Tibial nerve (tissue), 4 donors: ENCODE measurements around the gene OPCML. TPM values are rescaled to one million over a fixed set of nuclear protein-coding genes. Genes with fewer than 3 reads are reported as not detected.

Experiments
- DNase-seq, 2 donors: peaks; one replicate each; pipeline ENCODE4 v3.0.0-alpha.2; 2019; ENCODE audit warnings: low spot score in 2 of 2
- H3K27ac ChIP-seq, 4 donors: fragments of 200-600 bp; sonication (generic) in 3 of 4; one replicate each; pipeline ENCODE4 v1.5.1; 2017 to 2019; ENCODE audit warnings: mild to moderate bottlenecking in 1 of 4
- H3K27me3 ChIP-seq, 2 donors: fragments of 200-600 bp; sonication (generic) in 1 of 2; one replicate each; pipeline versions ENCODE4 v1.5.1 to v1.6.0; 2017 to 2019
- H3K36me3 ChIP-seq, 3 donors: fragments of 200-600 bp; sonication (generic); one replicate each; pipeline ENCODE4 v1.5.1; 2018 to 2019
- H3K4me1 ChIP-seq, 4 donors: fragments of 200-600 bp; sonication (generic) in 3 of 4; one replicate each; pipeline ENCODE4 v1.5.1; 2017 to 2019
- H3K4me3 ChIP-seq, 4 donors: fragments of 200-600 bp; sonication (generic) in 3 of 4; one replicate each; pipeline ENCODE4 v1.5.1; 2017 to 2019; ENCODE audit warnings: mild to moderate bottlenecking in 1 of 4, moderate library complexity in 1 of 4
- H3K9me3 ChIP-seq, 4 donors: fragments of 200-600 bp; sonication (generic) in 3 of 4; one replicate each; pipeline ENCODE4 v1.5.1; 2017 to 2019
- CTCF ChIP-seq, 5 experiments: fragments of 200-600 bp in 3 of 5; fragments of 450-650 bp in 2 of 5; sonication (generic) in 3 of 5; IDR thresholded peaks; one replicate each; pipeline ENCODE4 v1.5.1; 2016 to 2019; ENCODE audit warnings: antibody characterized with exemption in 5 of 5, mild to moderate bottlenecking in 3 of 5, moderate library complexity in 2 of 5
- EP300 ChIP-seq, 2 donors: sonication (generic); formaldehyde crosslinking; IDR thresholded peaks; one replicate each; pipeline ENCODE4 v1.6.1; 2017; ENCODE audit warnings: antibody characterized with exemption in 2 of 2, mild to moderate bottlenecking in 1 of 2
- POLR2A ChIP-seq, 2 donors: fragments of 450-650 bp; IDR thresholded peaks; one replicate each; pipeline ENCODE4 v1.6.1; 2017; ENCODE audit warnings: antibody characterized with exemption in 2 of 2, mild to moderate bottlenecking in 2 of 2, moderate library complexity in 2 of 2
- WGBS, 2 donors: methylation state at CpG; one replicate each; pipeline ENCODE4 v1.1.5; 2018; 5-methylcytosine and 5-hydroxymethylcytosine counted together
- total RNA-seq, 4 donors: library from RNA; depleted of rRNA; stranded (reverse); fragments of >200 nt; gene quantifications; one replicate each; pipeline ENCODE4 v1.1.0, GENCODE V29; 2016

OPCML gene
- total RNA-seq, 4 donors from 2014 or later: 1.0 to 10.8 (median 1.9) TPM

- 88% methylated on average over 10 of the region's 10 CpGs for WGBS, 2 donors
- no peak for TF ChIP-seq POLR2A (IDR thresholded peaks at IDR 0.05)
- TF ChIP-seq CTCF (IDR thresholded peaks at IDR 0.05): no peak
- no peaks in the 10 kb centered on the region for H3K27me3 ChIP-seq
Measured at GRCh38 chr11:133181066-133181465, 351.2 kb downstream of the OPCML start.

GRCh38 chr11:133180201-133180600 lies 352.1 kb downstream of the OPCML start:
- H3K27ac ChIP-seq: no peak overlapping the region
- TF ChIP-seq CTCF (IDR thresholded peaks at IDR 0.05) (no peak), POLR2A (IDR thresholded peaks at IDR 0.05) (no peak), EP300 (IDR thresholded peaks at IDR 0.05) (no peak)
- H3K4me3 ChIP-seq: no peak overlapping the region
- H3K36me3 ChIP-seq: no peaks in the 10 kb centered on the region
- DNase-seq: no peak
- H3K27me3 ChIP-seq: no peaks in the 10 kb centered on the region
- WGBS, 2 donors: 80 to 86% methylated on average over 7 of the region's 7 CpGs
- H3K9me3 ChIP-seq: no peaks in the 10 kb centered on the region
- no peaks in the 10 kb centered on the region for H3K4me1 ChIP-seq

More at GRCh38 chr11:133181066-133181465, 351.2 kb downstream of the OPCML start:
- Histone ChIP-seq H3K4me3 (no peak overlapping the region), H3K36me3 (no peaks in the 10 kb centered on the region), H3K4me1 (no peaks in the 10 kb centered on the region), H3K27ac (no peak overlapping the region), H3K9me3 (no peaks in the 10 kb centered on the region)
- no peak for DNase-seq

GRCh38 chr11:133176748-133177147 lies 355.6 kb downstream of the OPCML start:
- no peak overlapping the region for H3K4me3 ChIP-seq
- H3K27me3 ChIP-seq: no peaks in the 10 kb centered on the region
- H3K4me1 ChIP-seq: peaks cover 0 to 4% (median 0%) of the 10 kb centered on the region in 4 donors
- H3K27ac ChIP-seq: no peak overlapping the region
- no peaks in the 10 kb centered on the region for H3K9me3 ChIP-seq
- H3K36me3 ChIP-seq: no peaks in the 10 kb centered on the region
- TF ChIP-seq CTCF (IDR thresholded peaks at IDR 0.05) (no peak), POLR2A (IDR thresholded peaks at IDR 0.05) (no peak), EP300 (IDR thresholded peaks at IDR 0.05) (no peak)
- 72 to 76% methylated on average over 4 of the region's 4 CpGs for WGBS, 2 donors
- no peak for DNase-seq

- no peak for TF ChIP-seq EP300 (IDR thresholded peaks at IDR 0.05)
- no peak for TF ChIP-seq CTCF (IDR thresholded peaks at IDR 0.05)
- no peak for TF ChIP-seq POLR2A (IDR thresholded peaks at IDR 0.05)
- Histone ChIP-seq H3K36me3 (no peaks in the 10 kb centered on the region), H3K27me3 (no peaks in the 10 kb centered on the region), H3K4me1 (peaks cover 0 to 4% (median 0%) of the 10 kb centered on the region in 4 donors), H3K4me3 (no peak overlapping the region), H3K9me3 (no peaks in the 10 kb centered on the region), H3K27ac (no peak overlapping the region)
- WGBS, 2 donors: 79 to 80% methylated on average over 2 of the region's 2 CpGs
- DNase-seq: no peak
Measured at GRCh38 chr11:133175103-133175502, 357.2 kb downstream of the OPCML start.

- TF ChIP-seq CTCF (IDR thresholded peaks at IDR 0.05) (no peak), POLR2A (IDR thresholded peaks at IDR 0.05) (no peak), EP300 (IDR thresholded peaks at IDR 0.05) (no peak)
- DNase-seq: no peak
- WGBS, 2 donors: 59% methylated on average over 16 of the region's 16 CpGs
- Histone ChIP-seq H3K27me3 (no peaks in the 10 kb centered on the region), H3K4me1 (peaks cover 0 to 4% (median 0%) of the 10 kb centered on the region in 4 donors), H3K9me3 (no peaks in the 10 kb centered on the region), H3K36me3 (no peaks in the 10 kb centered on the region), H3K4me3 (no peak overlapping the region), H3K27ac (no peak overlapping the region)
Measured at GRCh38 chr11:133173810-133174412, 358.4 kb downstream of the OPCML start.
